Memory B cell (primary cell): ENCODE results near the gene OSBPL6.
"Not testable (repeated sequence)": the region's sequence is repeated elsewhere in the genome, so short reads cannot be mapped to it uniquely, and the experiment has no call there.

Source experiments
- ATAC-seq: fragments of 150-1000 bp; cut with Tn5 transposase; 2 replicates; pipeline ENCODE4 v1.10.0; 2021; ENCODE audit warnings: low read depth, mild to moderate bottlenecking, moderate library complexity
- DNase-seq, 2 donors: peaks; one replicate each; pipeline ENCODE4 v3.0.0; 2022; ENCODE audit warnings: low spot score in 2 of 2
- H3K27ac Mint-ChIP-seq: one replicate; pipeline ENCODE4 v1.8.0; 2022; ENCODE audit warnings: mild to moderate bottlenecking, moderate library complexity, mixed read lengths
- H3K27me3 Mint-ChIP-seq: one replicate; pipeline ENCODE4 v1.8.0; 2022; ENCODE audit warnings: mixed read lengths
- H3K36me3 Mint-ChIP-seq: one replicate; pipeline ENCODE4 v1.8.0; 2022; ENCODE audit warnings: mild to moderate bottlenecking, mixed read lengths
- H3K4me1 Mint-ChIP-seq: one replicate; pipeline ENCODE4 v1.8.0; 2022; ENCODE audit warnings: mixed read lengths
- H3K4me3 Mint-ChIP-seq: one replicate; pipeline ENCODE4 v1.8.0; 2022; ENCODE audit warnings: mild to moderate bottlenecking, moderate library complexity, mixed read lengths
- H3K9me3 Mint-ChIP-seq: one replicate; pipeline ENCODE4 v1.8.0; 2022; ENCODE audit warnings: mixed read lengths

OSBPL6 gene

DNA sequence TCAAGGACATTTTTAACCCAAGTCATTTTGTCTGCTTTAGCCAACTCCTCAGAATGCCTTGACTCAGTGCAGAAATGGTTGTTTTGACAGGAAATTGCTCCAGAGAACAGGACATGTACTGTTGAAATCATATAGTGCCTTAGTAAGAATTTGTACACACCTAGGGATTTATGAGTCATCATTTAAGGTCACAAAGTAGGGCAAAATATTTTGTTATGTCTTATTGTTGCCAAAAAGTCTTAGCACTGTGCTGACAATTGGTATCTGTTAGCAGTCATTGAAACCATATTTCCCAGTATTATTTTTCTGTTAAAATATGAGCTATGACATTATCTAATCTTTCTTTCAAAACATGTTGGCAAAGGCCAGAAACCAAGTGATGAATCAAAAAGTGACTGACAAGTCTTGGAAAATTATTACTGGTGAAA lies 104.5 kb downstream of the OSBPL6 start:
- H3K9me3 Mint-ChIP-seq, result no peaks in the 10 kb centered on the region
- no peak overlapping the region for H3K4me3 Mint-ChIP-seq
- H3K27me3 Mint-ChIP-seq, result peaks cover 6% of the 10 kb centered on the region
- H3K4me1 Mint-ChIP-seq, result no peaks in the 10 kb centered on the region
- ATAC-seq (no peak), DNase-seq (no peak)
- no peaks in the 10 kb centered on the region for H3K36me3 Mint-ChIP-seq
- H3K27ac Mint-ChIP-seq, result no peak overlapping the region

DNA sequence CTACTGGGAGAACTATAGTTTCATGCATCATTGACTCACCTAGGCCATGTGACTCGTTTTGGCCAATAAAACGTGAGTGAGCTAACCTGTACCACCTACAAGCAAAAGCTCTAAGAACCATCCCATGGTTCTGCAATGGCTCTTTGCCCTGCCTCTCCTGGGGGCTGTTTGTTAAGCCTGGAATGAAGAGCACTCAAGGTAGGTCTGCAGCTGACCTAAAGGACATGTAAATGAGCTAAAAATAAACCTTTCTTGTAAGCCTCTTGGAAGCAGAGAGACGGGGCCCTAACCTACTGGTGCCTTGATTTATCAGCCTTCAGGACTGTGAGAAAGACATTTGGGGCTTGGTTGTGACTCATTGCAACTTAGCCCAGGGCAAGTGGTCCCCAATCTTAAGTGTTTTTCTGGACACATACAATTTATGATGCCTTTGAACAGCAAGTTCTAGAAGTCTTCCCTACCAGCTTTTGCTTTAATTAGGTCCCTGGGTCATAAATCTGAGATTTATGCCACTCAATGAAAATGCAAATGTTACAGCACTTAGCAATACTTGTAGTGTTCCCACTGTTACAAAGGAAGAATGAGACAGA lies 107.4 kb downstream of the OSBPL6 start:
- Mint-ChIP-seq H3K9me3 (no peaks in the 10 kb centered on the region), H3K36me3 (no peaks in the 10 kb centered on the region), H3K4me3 (no peak overlapping the region), H3K27ac (no peak overlapping the region), H3K4me1 (no peaks in the 10 kb centered on the region), H3K27me3 (peaks cover 6% of the 10 kb centered on the region)
- DNase-seq, result no peak
- no peak for ATAC-seq

GRCh38 chr2:178304333-178304732 lies 110.0 kb downstream of the OSBPL6 start:
- Mint-ChIP-seq H3K4me3 (no peak overlapping the region), H3K27me3 (peaks cover 5% of the 10 kb centered on the region), H3K9me3 (no peaks in the 10 kb centered on the region), H3K27ac (no peak overlapping the region), H3K4me1 (no peaks in the 10 kb centered on the region), H3K36me3 (no peaks in the 10 kb centered on the region)
- ATAC-seq (no peak), DNase-seq (no peak)

GRCh38 chr2:178306352-178307073 lies 112.2 kb downstream of the OSBPL6 start:
- DNase-seq, result no peak
- Mint-ChIP-seq H3K36me3 (no peaks in the 10 kb centered on the region), H3K4me3 (no peak overlapping the region)

DNA sequence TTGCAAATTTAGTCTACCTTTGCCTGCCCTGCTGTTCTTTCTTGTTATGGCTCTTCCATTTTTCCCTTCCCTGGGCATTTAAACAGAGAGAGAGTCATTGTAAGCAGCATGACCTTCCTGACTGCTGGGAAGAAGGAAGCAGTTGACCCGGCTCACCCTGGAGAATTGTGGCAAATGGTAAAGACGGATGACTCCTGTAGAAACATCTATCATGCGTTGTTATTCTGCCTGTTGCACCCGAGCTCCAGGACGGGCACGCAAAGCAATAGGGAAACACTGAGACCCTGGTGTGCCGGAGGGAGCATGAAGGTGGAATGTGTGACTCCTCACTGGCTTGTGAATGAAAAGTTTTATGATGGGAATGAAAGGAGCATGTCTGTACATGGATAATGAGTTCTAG lies 113.3 kb downstream of the OSBPL6 start:
- ATAC-seq (no peak), DNase-seq (no peak)
- Mint-ChIP-seq H3K4me3 (no peak overlapping the region), H3K36me3 (no peaks in the 10 kb centered on the region), H3K27me3 (peaks cover 13% of the 10 kb centered on the region), H3K27ac (no peak overlapping the region), H3K4me1 (no peaks in the 10 kb centered on the region), H3K9me3 (peaks cover 2% of the 10 kb centered on the region)

More at GRCh38 chr2:178306352-178307073, 112.2 kb downstream of the OSBPL6 start:
- H3K9me3 Mint-ChIP-seq, result peaks cover 2% of the 10 kb centered on the region
- no peak overlapping the region for H3K27ac Mint-ChIP-seq
- peaks cover 11% of the 10 kb centered on the region for H3K27me3 Mint-ChIP-seq
- no peaks in the 10 kb centered on the region for H3K4me1 Mint-ChIP-seq
- ATAC-seq, result peak; percentile 60

DNA sequence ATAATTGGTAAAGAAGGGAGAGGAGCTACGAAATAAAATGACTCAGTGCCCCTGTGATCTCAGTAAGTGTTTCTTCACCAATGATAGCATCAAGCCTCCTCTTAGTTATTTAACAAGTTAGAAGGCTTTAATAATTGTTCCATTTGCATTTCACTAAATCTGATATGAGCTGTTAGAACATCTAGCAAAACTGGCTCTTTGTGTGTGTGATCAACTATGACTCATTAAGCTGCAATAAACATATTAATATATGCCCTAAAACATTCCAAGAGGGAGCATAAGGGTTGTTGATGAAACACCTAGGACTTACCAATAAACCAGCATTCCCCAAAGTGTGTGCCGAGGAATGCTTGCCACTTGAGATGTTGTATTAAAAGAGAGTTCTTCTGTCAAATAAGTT lies 115.2 kb downstream of the OSBPL6 start:
- Mint-ChIP-seq H3K27me3 (peaks cover 11% of the 10 kb centered on the region), H3K36me3 (no peaks in the 10 kb centered on the region), H3K4me1 (no peaks in the 10 kb centered on the region), H3K4me3 (no peak overlapping the region), H3K27ac (no peak overlapping the region), H3K9me3 (peaks cover 2% of the 10 kb centered on the region)
- no peak for ATAC-seq
- no peak for DNase-seq

DNA sequence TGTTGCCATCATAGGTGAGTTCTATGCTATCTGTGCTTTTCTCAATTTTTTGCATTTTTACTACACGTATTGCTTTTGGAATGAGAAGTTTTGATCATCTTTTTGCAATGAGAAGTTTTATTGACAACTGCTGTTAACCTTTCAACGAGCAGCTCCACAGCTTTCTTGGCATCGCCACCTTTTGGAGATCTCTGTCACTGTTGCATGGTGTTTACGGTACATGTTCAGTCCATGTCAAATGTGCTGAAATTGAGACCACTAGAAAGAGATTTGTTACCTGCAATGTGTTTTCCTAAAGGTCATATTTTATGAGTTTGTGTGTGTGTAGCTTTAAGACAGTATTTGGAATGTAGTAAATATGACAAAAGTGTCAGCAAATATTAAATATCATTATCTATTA lies 120.8 kb downstream of the OSBPL6 start:
- Mint-ChIP-seq H3K4me3 (no peak overlapping the region), H3K27ac (no peak overlapping the region), H3K9me3 (peaks cover 2% of the 10 kb centered on the region), H3K36me3 (no peaks in the 10 kb centered on the region), H3K27me3 (peaks cover 15% of the 10 kb centered on the region), H3K4me1 (no peaks in the 10 kb centered on the region)
- ATAC-seq (no peak), DNase-seq (no peak)

DNA sequence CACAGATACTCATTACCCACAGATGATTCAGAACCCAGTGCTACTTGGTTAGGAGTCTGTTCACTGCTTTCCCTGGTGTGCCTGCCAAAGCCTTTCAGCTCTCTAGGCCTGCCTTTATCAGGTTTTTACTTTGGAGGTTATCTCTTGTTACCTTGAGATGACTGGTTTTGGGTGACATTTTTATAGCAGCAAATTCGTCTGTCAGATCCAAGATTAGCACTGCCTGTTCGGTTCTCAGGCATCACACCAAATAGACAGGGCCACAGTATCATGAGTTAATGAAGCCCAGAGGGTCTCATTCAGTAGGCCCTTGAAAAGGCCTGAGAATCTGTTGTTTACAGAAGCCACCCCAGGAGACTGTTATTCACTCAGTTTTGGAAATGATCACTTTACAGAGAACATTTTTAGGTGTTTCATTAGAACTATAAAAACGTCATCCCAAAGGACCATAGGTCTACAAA lies 121.2 kb downstream of the OSBPL6 start:
- ATAC-seq (no peak), DNase-seq (no peak)
- H3K36me3 Mint-ChIP-seq, result no peaks in the 10 kb centered on the region
- no peaks in the 10 kb centered on the region for H3K4me1 Mint-ChIP-seq
- peaks cover 2% of the 10 kb centered on the region for H3K9me3 Mint-ChIP-seq
- no peak overlapping the region for H3K4me3 Mint-ChIP-seq
- H3K27me3 Mint-ChIP-seq, result peaks cover 15% of the 10 kb centered on the region
- no peak overlapping the region for H3K27ac Mint-ChIP-seq

DNA sequence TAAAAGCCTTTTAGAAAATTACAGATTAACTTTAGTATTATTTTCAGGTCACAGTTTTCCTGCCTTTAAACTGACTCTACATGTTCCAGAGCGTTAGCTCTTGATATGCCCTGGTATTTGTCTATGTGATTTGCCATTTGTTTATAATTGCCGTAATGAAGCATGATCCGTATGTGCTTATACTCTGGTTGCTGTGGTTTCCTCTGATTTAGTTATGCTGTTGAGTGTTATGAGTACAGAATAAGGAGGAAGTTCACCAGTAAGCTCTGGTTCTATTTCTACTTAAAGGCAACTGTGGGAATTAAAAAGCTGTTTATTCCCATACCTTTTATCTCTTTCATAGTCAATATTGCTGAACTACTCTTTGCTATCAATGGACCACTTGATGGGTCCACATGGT lies 123.5 kb downstream of the OSBPL6 start:
- Mint-ChIP-seq H3K9me3 (no peaks in the 10 kb centered on the region), H3K27ac (no peak overlapping the region), H3K4me1 (no peaks in the 10 kb centered on the region), H3K4me3 (no peak overlapping the region), H3K36me3 (no peaks in the 10 kb centered on the region), H3K27me3 (peaks cover 5% of the 10 kb centered on the region)
- DNase-seq (no peak), ATAC-seq (no peak)

DNA sequence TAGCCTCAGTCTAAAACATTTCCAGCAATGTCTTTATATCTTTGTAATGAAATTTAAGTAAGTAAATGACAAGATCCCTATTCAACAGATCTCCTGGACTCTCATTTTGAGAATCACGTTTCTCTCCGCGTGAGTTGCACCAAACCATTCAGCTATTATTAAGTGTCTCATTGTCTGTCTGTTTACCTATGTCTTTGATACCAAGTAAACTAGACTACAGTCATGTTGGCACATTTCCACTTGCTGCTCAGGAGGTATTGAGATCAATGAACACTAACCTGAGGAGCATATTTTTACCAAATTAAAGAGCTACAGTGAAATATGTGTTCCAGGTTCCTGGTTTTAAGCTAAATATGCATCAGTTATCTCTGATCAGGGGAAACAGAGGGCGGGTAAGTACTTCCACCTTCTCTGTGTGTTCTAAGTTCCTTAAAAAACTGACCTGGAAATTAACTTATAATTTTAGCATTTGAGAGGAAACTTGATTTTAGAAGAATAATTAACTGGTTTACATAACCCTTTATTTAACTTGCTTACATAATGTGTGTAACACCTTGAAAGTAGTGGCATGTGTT lies 125.8 kb downstream of the OSBPL6 start:
- DNase-seq (no peak), ATAC-seq (no peak)
- no peak overlapping the region for H3K27ac Mint-ChIP-seq
- H3K4me3 Mint-ChIP-seq, result no peak overlapping the region
- no peaks in the 10 kb centered on the region for H3K9me3 Mint-ChIP-seq
- no peaks in the 10 kb centered on the region for H3K36me3 Mint-ChIP-seq
- peaks cover 5% of the 10 kb centered on the region for H3K27me3 Mint-ChIP-seq
- H3K4me1 Mint-ChIP-seq, result no peaks in the 10 kb centered on the region

GRCh38 chr2:178322068-178322467 lies 127.8 kb downstream of the OSBPL6 start:
- Mint-ChIP-seq H3K36me3 (no peaks in the 10 kb centered on the region), H3K9me3 (no peaks in the 10 kb centered on the region), H3K4me1 (no peaks in the 10 kb centered on the region), H3K27me3 (peaks cover 7% of the 10 kb centered on the region), H3K4me3 (no peak overlapping the region), H3K27ac (no peak overlapping the region)
- DNase-seq, result no peak
- no peak for ATAC-seq

- not testable (repeated sequence) for ATAC-seq, DNase-seq, H3K36me3 Mint-ChIP-seq, H3K27me3 Mint-ChIP-seq, H3K27ac Mint-ChIP-seq, H3K4me3 Mint-ChIP-seq, H3K4me1 Mint-ChIP-seq, H3K9me3 Mint-ChIP-seq
Observed at GRCh38 chr2:178323331-178323730, 129.0 kb downstream of the OSBPL6 start.

- ATAC-seq, result no peak
- Mint-ChIP-seq H3K36me3 (no peaks in the 10 kb centered on the region), H3K9me3 (no peaks in the 10 kb centered on the region), H3K27me3 (peaks cover 4% of the 10 kb centered on the region), H3K4me1 (no peaks in the 10 kb centered on the region), H3K27ac (no peak overlapping the region), H3K4me3 (no peak overlapping the region)
- no peak for DNase-seq
Observed at GRCh38 chr2:178324077-178324476, 129.8 kb downstream of the OSBPL6 start.

GRCh38 chr2:178325268-178325667 lies 131.0 kb downstream of the OSBPL6 start:
- ATAC-seq (no peak), DNase-seq (no peak)
- H3K27me3 Mint-ChIP-seq, result peaks cover 2% of the 10 kb centered on the region
- no peaks in the 10 kb centered on the region for H3K4me1 Mint-ChIP-seq
- no peak overlapping the region for H3K27ac Mint-ChIP-seq
- H3K4me3 Mint-ChIP-seq, result no peak overlapping the region
- H3K9me3 Mint-ChIP-seq, result no peaks in the 10 kb centered on the region
- H3K36me3 Mint-ChIP-seq, result no peaks in the 10 kb centered on the region
